OCI-LY7 (cell line): ENCODE data around the gene ABCF1.

Experiments used
- CTCF ChIP-seq: fragments of 200-600 bp; sonication (generic); conservative IDR thresholded peaks from 2 replicates; pipeline ENCODE4 v1.5.1; 2014; ENCODE audit warnings: mild to moderate bottlenecking, antibody characterized with exemption, low read length, moderate library complexity, mixed read lengths
- EZH2phosphoT487 ChIP-seq: fragments of 200-600 bp; sonication (generic); IDR thresholded peaks from 2 replicates; pipeline ENCODE4 v1.6.1; 2018; ENCODE audit warnings: low read depth, borderline replicate concordance, mild to moderate bottlenecking, mixed run types, antibody characterized with exemption, low read length, moderate library complexity, mixed read lengths

- no peak for TF ChIP-seq CTCF
- TF ChIP-seq EZH2phosphoT487, result no peak
Observed at GRCh38 chr6:30641048-30641447, 69.8 kb downstream of the ABCF1 start.
